PC-3 (cell line): ENCODE measurements around the gene DTL. TPM values are rescaled to one million over a fixed set of nuclear protein-coding genes. Genes with fewer than 3 reads are reported as not detected.

ENCODE experiments used
- ATAC-seq: fragments of 200-7000 bp; cut with Tn5 transposase; 2 replicates; pipeline ENCODE4 v1.9.1; 2020; ENCODE audit warnings: mild to moderate bottlenecking, moderate library complexity
- BruUV-seq: library from RNA; stranded (reverse); fragments of 400-500 nt; replicated peaks from 2 replicates; lab custom pipeline; 2021; lab: Mats Ljungman, UMichigan
- CTCF ChIA-PET: fragments of 300-600 bp; sonication (Branson Sonifier 250); formaldehyde crosslinking; loops from one replicate; lab custom pipeline; 2022; ENCODE audit warnings: antibody characterized with exemption; lab: Charles Lee
- POLR2A ChIA-PET: fragments of 300-600 bp; sonication (Branson Sonifier 250); formaldehyde crosslinking; loops from one replicate; lab custom pipeline; 2022; ENCODE audit warnings: antibody characterized with exemption; ENCODE audit not compliant: unreplicated experiment; lab: Charles Lee
- DNase-seq: peaks from one replicate; pipeline ENCODE4 v3.0.0-alpha.2; 2015
- H2AFZ ChIP-seq: fragments of 300-600 bp; sonication (generic); 2 replicates; pipeline ENCODE4 v1.6.0; 2016; ENCODE audit warnings: antibody characterized with exemption, low read length
- H3F3A ChIP-seq: fragments of 300-600 bp; sonication (generic); one replicate; pipeline ENCODE4 v1.6.0; 2017; ENCODE audit warnings: antibody characterized with exemption, low read length, control low read depth, mild to moderate bottlenecking; ENCODE audit not compliant: unreplicated experiment
- H3K27ac ChIP-seq: fragments of 300-600 bp; sonication (generic); 2 replicates; pipeline ENCODE4 v1.5.1; 2016; ENCODE audit warnings: mild to moderate bottlenecking, low read length
- H3K27me3 ChIP-seq: fragments of 300-600 bp; sonication (generic); 2 replicates; pipeline ENCODE4 v1.6.1; 2016; ENCODE audit warnings: low read length, mixed read lengths
- H3K36me3 ChIP-seq: fragments of 300-600 bp; sonication (generic); 2 replicates; pipeline ENCODE4 v1.6.1; 2016; ENCODE audit warnings: low read depth, mixed run types, low read length, mixed read lengths
- H3K4me1 ChIP-seq: fragments of 300-600 bp; sonication (generic); 2 replicates; pipeline ENCODE4 v1.5.1; 2016; ENCODE audit warnings: low read length; ENCODE audit not compliant: insufficient read depth
- H3K4me2 ChIP-seq: fragments of 300-600 bp; sonication (generic); 2 replicates; pipeline ENCODE4 v1.6.0; 2016; ENCODE audit warnings: low read length
- H3K4me3 ChIP-seq: fragments of 300-600 bp; sonication (generic); 2 replicates; pipeline ENCODE4 v1.5.1; 2016; ENCODE audit warnings: mild to moderate bottlenecking, low read length, mixed read lengths
- H3K79me2 ChIP-seq: fragments of 300-600 bp; sonication (generic); 2 replicates; pipeline ENCODE4 v1.6.1; 2017; ENCODE audit warnings: low read length, mixed read lengths
- H3K9ac ChIP-seq: fragments of 300-600 bp; sonication (generic); 2 replicates; pipeline ENCODE4 v1.6.0; 2016; ENCODE audit warnings: mild to moderate bottlenecking, low read length
- H3K9me2 ChIP-seq: fragments of 300-600 bp; sonication (generic); replicated peaks from 2 replicates; pipeline ENCODE4 v1.6.1; 2016; ENCODE audit warnings: mixed run types, low read length, mixed read lengths
- H3K9me3 ChIP-seq: fragments of 300-600 bp; sonication (generic); 2 replicates; pipeline ENCODE4 v1.6.1; 2016; ENCODE audit warnings: low read length, mixed read lengths
- H4K20me1 ChIP-seq: fragments of 300-600 bp; sonication (generic); 2 replicates; pipeline ENCODE4 v1.6.1; 2016; ENCODE audit warnings: low read length, mixed read lengths
- CTCF ChIP-seq: fragments of 300-600 bp; sonication (generic); conservative IDR thresholded peaks from 2 replicates; pipeline ENCODE4 v1.5.1; 2017; ENCODE audit warnings: antibody characterized with exemption, low read depth, mild to moderate bottlenecking, low read length
- EZH2 ChIP-seq: fragments of 300-600 bp; sonication (generic); IDR thresholded peaks from one replicate; pipeline ENCODE4 v1.6.1; 2017; ENCODE audit warnings: antibody characterized with exemption, mild to moderate bottlenecking, low read length; ENCODE audit not compliant: unreplicated experiment
- EZH2phosphoT487 ChIP-seq: fragments of 300-600 bp; sonication (generic); IDR thresholded peaks from 2 replicates; pipeline ENCODE4 v1.6.1; 2018; ENCODE audit warnings: mild to moderate bottlenecking, antibody characterized with exemption, low read length, borderline replicate concordance
- intact Hi-C: fragments of 100-400 bp; cut with micrococcal nuclease; formaldehyde crosslinking; loops from 2 replicates; pipeline ENCODE4 v1.9.0; 2023
- total RNA-seq: library from RNA; depleted of rRNA; stranded (reverse); fragments of >200 nt; gene quantifications from 2 replicates; pipeline ENCODE4 v1.2.3, GENCODE V29; 2014

The DTL gene
- total RNA-seq, 1 experiment from 2014 or later = 65.0 TPM

GRCh38 chr1:212078826-212079225 is 43.3 kb downstream of the DTL start:
- Histone ChIP-seq H3K9me3 (no peaks in the 10 kb centered on the region), H3K36me3 (peaks cover 82% of the 10 kb centered on the region), H3K4me2 (no peak overlapping the region), H3K79me2 (no peaks in the 10 kb centered on the region), H3K4me1 (no peaks in the 10 kb centered on the region), H3K27ac (no peak overlapping the region), H3F3A (no peaks in the 10 kb centered on the region), H3K9ac (no peak overlapping the region), H3K4me3 (no peak overlapping the region), H3K27me3 (no peaks in the 10 kb centered on the region), H4K20me1 (no peaks in the 10 kb centered on the region), H2AFZ (no peak overlapping the region), H3K9me2 (no peaks in the 10 kb centered on the region)
- ChIA-PET POLR2A (interaction anchor here (0.6 kb wide), 1 partner anchor 8 kb away, joined by 3 read pairs; no protein-coding TSS in a partner anchor), CTCF (no interaction called here)
- BruUV-seq = no TSS peak
- TF ChIP-seq EZH2phosphoT487 = no peak
- no peak for TF ChIP-seq EZH2
- TF ChIP-seq CTCF = no peak
- DNase-seq (no peak), ATAC-seq (no peak)
- intact Hi-C loops = no loop called here

- CTCF ChIA-PET = no interaction called here
- H3K9me3 ChIP-seq = no peaks in the 10 kb centered on the region
- H3K9me2 ChIP-seq = no peaks in the 10 kb centered on the region
- no peak for TF ChIP-seq EZH2phosphoT487
- DNase-seq (no peak), ATAC-seq (no peak)
- POLR2A ChIA-PET = no interaction called here
- intact Hi-C loops = no loop called here
- H3K79me2 ChIP-seq = no peaks in the 10 kb centered on the region
- no TSS peak for BruUV-seq
- no peak overlapping the region for H3K4me2 ChIP-seq
- no peaks in the 10 kb centered on the region for H3K27me3 ChIP-seq
- H4K20me1 ChIP-seq = no peaks in the 10 kb centered on the region
- no peak overlapping the region for H3K9ac ChIP-seq
- H3K27ac ChIP-seq = no peak overlapping the region
- peaks cover 4% of the 10 kb centered on the region for H3K4me1 ChIP-seq
- H3K36me3 ChIP-seq = peaks cover 82% of the 10 kb centered on the region
- peaks cover 1% of the 10 kb centered on the region for H3F3A ChIP-seq
- no peak overlapping the region for H2AFZ ChIP-seq
- H3K4me3 ChIP-seq = no peak overlapping the region
Observed at GRCh38 chr1:212082765-212083406, 47.3 kb downstream of the DTL start.

GRCh38 chr1:212089560-212090163 is 54.1 kb downstream of the DTL start:
- CTCF ChIA-PET = no interaction called here

More at GRCh38 chr1:212089560-212090163, 54.1 kb downstream of the DTL start:
- Histone ChIP-seq H3K4me1 (peaks cover 18% of the 10 kb centered on the region), H3K36me3 (peaks cover 62% of the 10 kb centered on the region), H3K9ac (no peak overlapping the region), H3K27me3 (no peaks in the 10 kb centered on the region), H3K9me3 (no peaks in the 10 kb centered on the region), H3K9me2 (no peaks in the 10 kb centered on the region), H3K79me2 (no peaks in the 10 kb centered on the region), H3F3A (peaks cover 6% of the 10 kb centered on the region), H2AFZ (no peak overlapping the region), H4K20me1 (no peaks in the 10 kb centered on the region), H3K27ac (no peak overlapping the region), H3K4me3 (no peak overlapping the region), H3K4me2 (no peak overlapping the region)
- intact Hi-C loops = loop anchor here (5.0 kb wide), 2 partner anchors 138 to 228 kb away; no protein-coding TSS in a partner anchor
- POLR2A ChIA-PET = no interaction called here
- ATAC-seq (no peak), DNase-seq (no peak)
- no TSS peak for BruUV-seq
- TF ChIP-seq EZH2 (no peak), CTCF (no peak), EZH2phosphoT487 (no peak)
